Keratinocyte (primary cell): ENCODE data around the gene RDH12. TPM values are rescaled to one million over a fixed set of nuclear protein-coding genes. Genes with fewer than 3 reads are reported as not detected.

ENCODE experiments used
- DNase-seq: peaks from one replicate; pipeline ENCODE4 v3.0.0-alpha.2; 2011; ENCODE audit warnings: low read depth, missing footprints, low spot score
- FAIRE-seq: peaks from 2 replicates; lab custom pipeline; 2011; peaks lifted over from hg19 to GRCh38; lab: Jason Lieb, UNC
- H2AFZ ChIP-seq: 2 replicates; pipeline ENCODE4 v1.6.0; 2012; ENCODE audit warnings: low read length, control low read depth, inconsistent platforms; ENCODE audit not compliant: control insufficient read depth
- H3K27ac ChIP-seq: 2 replicates; pipeline ENCODE4 v1.5.1; 2011; ENCODE audit warnings: low read length; ENCODE audit not compliant: control insufficient read depth, insufficient read depth
- H3K27me3 ChIP-seq: 3 replicates; pipeline ENCODE4 v1.6.0; 2011; ENCODE audit warnings: low read length; ENCODE audit not compliant: control insufficient read depth, insufficient read depth; ENCODE audit errors: extremely low read depth
- H3K36me3 ChIP-seq, 2 experiments: 2 replicates in 1 of 2; 3 replicates in 1 of 2; pipeline ENCODE4 v1.5.1; 2011; ENCODE audit warnings: low read length in 2 of 2, mild to moderate bottlenecking in 1 of 2; ENCODE audit not compliant: control insufficient read depth in 2 of 2, insufficient read depth in 2 of 2; ENCODE audit errors: extremely low read depth in 1 of 2
- H3K4me1 ChIP-seq: 3 replicates; pipeline ENCODE4 v1.5.1; 2011; ENCODE audit warnings: low read length; ENCODE audit not compliant: control insufficient read depth, insufficient read depth; ENCODE audit errors: extremely low read depth
- H3K4me2 ChIP-seq: 3 replicates; pipeline ENCODE4 v1.6.0; 2011; ENCODE audit warnings: low read depth, low read length; ENCODE audit not compliant: control insufficient read depth, insufficient read depth; ENCODE audit errors: extremely low read depth
- H3K4me3 ChIP-seq, 3 experiments: fragments of 200-600 bp in 1 of 3; sonication (generic) in 1 of 3; 2 replicates in 2 of 3; 3 replicates in 1 of 3; pipeline ENCODE4 v1.5.1; 2011 to 2016; ENCODE audit warnings: low read length in 3 of 3, mild to moderate bottlenecking in 3 of 3, control low read depth in 2 of 3, inconsistent platforms in 1 of 3, low read depth in 1 of 3, mixed read lengths in 1 of 3, mixed run types in 1 of 3, moderate library complexity in 1 of 3; ENCODE audit not compliant: control insufficient read depth in 2 of 3, insufficient read depth in 2 of 3; ENCODE audit errors: extremely low read depth in 1 of 3
- H3K79me2 ChIP-seq: 2 replicates; pipeline ENCODE4 v1.6.0; 2012; ENCODE audit warnings: low read length; ENCODE audit not compliant: control insufficient read depth, insufficient read depth
- H3K9ac ChIP-seq: 3 replicates; pipeline ENCODE4 v1.6.0; 2011; ENCODE audit warnings: low read length; ENCODE audit not compliant: control insufficient read depth, insufficient read depth; ENCODE audit errors: extremely low read depth
- H3K9me1 ChIP-seq: 3 replicates; pipeline ENCODE4 v1.6.0; 2011; ENCODE audit warnings: low read length; ENCODE audit not compliant: control insufficient read depth, insufficient read depth; ENCODE audit errors: extremely low read depth
- H3K9me3 ChIP-seq: 2 replicates; pipeline ENCODE4 v1.5.1; 2012; ENCODE audit warnings: low read depth, low read length; ENCODE audit not compliant: control insufficient read depth
- H4K20me1 ChIP-seq: 3 replicates; pipeline ENCODE4 v1.6.0; 2011; ENCODE audit warnings: low read length; ENCODE audit not compliant: control insufficient read depth, insufficient read depth; ENCODE audit errors: extremely low read depth
- EZH2 ChIP-seq: IDR thresholded peaks from one replicate; pipeline ENCODE4 v1.6.1; 2012; ENCODE audit warnings: inconsistent platforms, mild to moderate bottlenecking, low read length, moderate library complexity
- dilution Hi-C: fragments of 300-500 bp; cut with MboI; formaldehyde crosslinking; loops from one replicate; pipeline ENCODE4 v1.7.0; 2020; ENCODE audit warnings: low sequenced_read_pairs; ENCODE audit not compliant: extremely low pct_ligation_motif_present
- polyA plus RNA-seq, 5 experiments: library from polyadenylated mRNA; depleted of rRNA in 3 of 5; stranded (reverse) in 3 of 5; stranded (forward) in 1 of 5; unstranded in 1 of 5; fragments of >200 nt; gene quantifications; 1 replicate in 1 of 5; 2 replicates in 3 of 5; 3 replicates in 1 of 5; pipeline versions ENCODE4 v1.2.1 to v1.2.3, GENCODE V29; 2011 to 2012; ENCODE audit warnings: missing spikeins in 2 of 5, low read depth in 1 of 5, low replicate concordance in 1 of 5
- TF ChIP-seq, protein P1 (sequence below), 3 experiments: IDR thresholded peaks in 1 of 3; conservative IDR thresholded peaks in 1 of 3; optimal IDR thresholded peaks in 1 of 3; 2 replicates in 2 of 3; 3 replicates in 1 of 3; pipeline versions ENCODE3 to v1.5.1; 2011; ENCODE audit warnings: low read length in 3 of 3, mild to moderate bottlenecking in 3 of 3, moderate library complexity in 2 of 3, control low read depth in 1 of 3, inconsistent platforms in 1 of 3; ENCODE audit not compliant: insufficient read depth in 2 of 3; ENCODE audit errors: extremely low read depth in 1 of 3

Gene RDH12
- polyA plus RNA-seq, 1 donor (not counting 4 experiments of a cell fraction or from before 2014, with no cell fraction given), result 0.98 TPM

DNA sequence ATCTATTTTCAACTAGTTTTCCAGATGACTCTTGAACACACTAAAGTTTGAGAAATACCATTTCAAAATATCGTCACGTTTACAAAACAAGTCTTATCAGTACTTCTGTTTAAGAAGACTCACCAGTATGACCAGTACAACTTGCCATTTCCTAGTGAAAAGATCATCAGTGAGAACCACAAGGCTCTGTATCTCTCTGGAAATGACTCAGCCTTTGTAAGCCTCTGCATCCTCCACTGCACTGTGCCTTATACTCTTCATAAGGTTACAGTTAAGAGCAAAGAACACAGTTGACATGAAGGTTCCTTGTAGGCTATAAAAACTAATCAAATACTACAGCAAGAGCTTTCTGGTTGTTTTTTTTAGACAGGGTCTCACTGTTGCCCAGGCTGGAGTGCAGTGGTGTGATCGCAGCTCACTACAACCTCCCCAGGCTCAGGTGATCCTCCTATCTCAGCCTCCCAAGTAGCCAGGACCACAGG, 21.5 kb upstream of the RDH12 start:
- Histone ChIP-seq H3K4me2 (no peak overlapping the region), H3K9me3 (no peaks in the 10 kb centered on the region), H4K20me1 (peaks cover 3% of the 10 kb centered on the region), H3K27ac (no peak overlapping the region), H3K36me3 (peaks cover 19 to 36% of the 10 kb centered on the region in 2 experiments), H3K9ac (no peak overlapping the region), H2AFZ (no peak overlapping the region), H3K79me2 (peaks cover 53% of the 10 kb centered on the region), H3K9me1 (peaks cover 2% of the 10 kb centered on the region), H3K27me3 (no peaks in the 10 kb centered on the region), H3K4me3 (no peak overlapping the region), H3K4me1 (peaks cover 6% of the 10 kb centered on the region)
- peak; percentile 59 for FAIRE-seq
- dilution Hi-C loops, result no loop called here
- no peak for DNase-seq
- TF ChIP-seq, protein P1, sequence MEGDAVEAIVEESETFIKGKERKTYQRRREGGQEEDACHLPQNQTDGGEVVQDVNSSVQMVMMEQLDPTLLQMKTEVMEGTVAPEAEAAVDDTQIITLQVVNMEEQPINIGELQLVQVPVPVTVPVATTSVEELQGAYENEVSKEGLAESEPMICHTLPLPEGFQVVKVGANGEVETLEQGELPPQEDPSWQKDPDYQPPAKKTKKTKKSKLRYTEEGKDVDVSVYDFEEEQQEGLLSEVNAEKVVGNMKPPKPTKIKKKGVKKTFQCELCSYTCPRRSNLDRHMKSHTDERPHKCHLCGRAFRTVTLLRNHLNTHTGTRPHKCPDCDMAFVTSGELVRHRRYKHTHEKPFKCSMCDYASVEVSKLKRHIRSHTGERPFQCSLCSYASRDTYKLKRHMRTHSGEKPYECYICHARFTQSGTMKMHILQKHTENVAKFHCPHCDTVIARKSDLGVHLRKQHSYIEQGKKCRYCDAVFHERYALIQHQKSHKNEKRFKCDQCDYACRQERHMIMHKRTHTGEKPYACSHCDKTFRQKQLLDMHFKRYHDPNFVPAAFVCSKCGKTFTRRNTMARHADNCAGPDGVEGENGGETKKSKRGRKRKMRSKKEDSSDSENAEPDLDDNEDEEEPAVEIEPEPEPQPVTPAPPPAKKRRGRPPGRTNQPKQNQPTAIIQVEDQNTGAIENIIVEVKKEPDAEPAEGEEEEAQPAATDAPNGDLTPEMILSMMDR (optimal IDR thresholded peaks at IDR 0.05 in 1 of 3, IDR thresholded peaks at IDR 0.05 in 1 of 3, conservative IDR thresholded peaks at IDR 0.05 in 1 of 3; ENCODE audit: extremely low read depth in 1 of 3, insufficient read depth in 2 of 3, low read length in 3 of 3), result no peak
- no peak for TF ChIP-seq EZH2

DNA sequence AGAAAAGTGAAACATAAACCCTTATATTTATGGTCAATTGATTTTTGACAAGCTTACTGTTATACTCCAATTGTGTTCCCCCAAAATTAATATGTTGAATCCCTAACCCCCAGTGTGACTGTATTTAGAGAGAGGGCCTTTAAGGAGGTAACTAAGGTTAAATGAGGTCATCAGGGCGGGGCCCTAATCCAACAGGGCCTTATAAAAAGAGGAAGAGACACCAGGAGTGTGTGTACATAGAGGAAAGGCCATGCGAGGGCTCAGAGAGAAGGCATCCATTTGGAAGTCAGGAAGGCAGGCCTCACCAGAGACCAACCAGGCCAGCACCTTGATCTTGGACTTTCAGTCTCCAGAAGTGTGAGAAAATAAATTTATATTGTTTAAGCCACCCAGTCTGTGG, 20.7 kb upstream of the RDH12 start:
- Histone ChIP-seq H3K27ac (peak overlapping the region; percentile 13), H3K4me3 (no peak overlapping the region), H4K20me1 (peaks cover 3% of the 10 kb centered on the region), H3K36me3 (peaks cover 23 to 41% of the 10 kb centered on the region in 2 experiments), H3K79me2 (peaks cover 56% of the 10 kb centered on the region), H2AFZ (no peak overlapping the region), H3K9me1 (peaks cover 2% of the 10 kb centered on the region), H3K9me3 (no peaks in the 10 kb centered on the region), H3K9ac (no peak overlapping the region), H3K4me2 (no peak overlapping the region), H3K4me1 (peaks cover 6% of the 10 kb centered on the region), H3K27me3 (no peaks in the 10 kb centered on the region)
- dilution Hi-C loops, result no loop called here
- no peak for TF ChIP-seq EZH2
- TF ChIP-seq, protein P1 (optimal IDR thresholded peaks at IDR 0.05 in 1 of 3, IDR thresholded peaks at IDR 0.05 in 1 of 3, conservative IDR thresholded peaks at IDR 0.05 in 1 of 3; ENCODE audit: extremely low read depth in 1 of 3, insufficient read depth in 2 of 3, low read length in 3 of 3), result no peak
- FAIRE-seq, result no peak
- DNase-seq, result no peak
